ENCODE results near the gene BRD2. TPM values are rescaled to one million over a fixed set of nuclear protein-coding genes. Genes with fewer than 3 reads are reported as not detected.

Gene BRD2
- total and polyA plus RNA-seq, 2 of the 4 experiments (the other 2 are of a cell fraction): 99.5 to 144 TPM

GRCh38 chr6:32984622-32985389, 16.4 kb downstream of the BRD2 start:
- peaks cover 11% of the 10 kb centered on the region for H3K27me3 ChIP-seq (ENCODE audit: control insufficient read depth, insufficient read depth, low read length)
- H2AK5ac ChIP-seq (ENCODE audit: low read depth, low read length): no peak overlapping the region
- H2BK20ac ChIP-seq (ENCODE audit: low read depth, low read length): no peak overlapping the region
- H4K5ac ChIP-seq (ENCODE audit: low read depth, low read length): no peak overlapping the region
- no peak overlapping the region for H3K14ac ChIP-seq (replicated peaks; ENCODE audit: low read depth, low read length)
- H3K79me1 ChIP-seq (ENCODE audit: low read depth in 1 of 2, low read length in 2 of 2): peaks cover 8 to 16% of the 10 kb centered on the region in 2 experiments
- CTCF ChIA-PET: interaction anchor here (0.6 to 3.4 kb wide), 28 partner anchors 9 to 164 kb away, joined by 3 to 29 read pairs (median 4); partner anchors contain the start of gene HLA-DMA
- no peak overlapping the region for H2AFZ ChIP-seq (replicated peaks; ENCODE audit: low read length, poor library complexity)
- H3K9me1 ChIP-seq (ENCODE audit: insufficient read depth, low read length): peaks cover 5% of the 10 kb centered on the region; the same call in 1 of the 2 replicates
- H3K4me2 ChIP-seq (ENCODE audit: low read depth, low read length): no peak overlapping the region
- ATAC-seq (ENCODE audit: low read depth) (peak; percentile 75), DNase-seq (peak; percentile 79)
- in situ Hi-C loops (cut with MboI; ENCODE audit: low sequenced_read_pairs) (no loop called here), dilution Hi-C loops (cut with HindIII; ENCODE audit: low sequenced_read_pairs, unreplicated experiment) (no loop called here), intact Hi-C loops (cut with micrococcal nuclease) (loop anchor here (1.0 kb wide), 3 partner anchors 32 to 100 kb away; partner anchors contain the start of gene HLA-DMA)
- no peak overlapping the region for H3K4ac ChIP-seq (ENCODE audit: low read depth, low read length)
- 0 out of 2 replicates have a peak overlapping the region, but pooled peaks have one; percentile 4 for H3K23ac ChIP-seq (ENCODE audit: low read depth, low read length)
- WGBS, 2 experiments (ENCODE audit: extremely low coverage in 2 of 2, insufficient read length in 1 of 2): 50% methylated on average over 2 of the region's 9 CpGs; no CpG with 5 or more reads in 1 of the 2 experiments
- H3K9ac ChIP-seq (ENCODE audit: low read depth, low read length): no peak overlapping the region
- H2AK9ac ChIP-seq (replicated peaks; ENCODE audit: low read depth, low read length, poor library complexity): peak overlapping the region; percentile 37
- peaks cover 19% of the 10 kb centered on the region for H3K36me3 ChIP-seq (ENCODE audit: control insufficient read depth, insufficient read depth, low read length)
- no peaks in the 10 kb centered on the region for H3K4me1 ChIP-seq (ENCODE audit: control insufficient read depth, insufficient read depth, low read length)
- no peak overlapping the region for H2BK120ac ChIP-seq (ENCODE audit: low read depth, low read length)
- H3K4me3 ChIP-seq (ENCODE audit: insufficient read depth, low read depth, low read length): no peak overlapping the region
- H4K20me1 ChIP-seq (ENCODE audit: insufficient read depth, low read length): peaks cover 48% of the 10 kb centered on the region
- no peak overlapping the region for H3K18ac ChIP-seq (ENCODE audit: low read depth, low read length)
- no peak overlapping the region for H4K91ac ChIP-seq (ENCODE audit: insufficient read depth, low read depth, low read length)
- no peak overlapping the region for H2BK15ac ChIP-seq (ENCODE audit: low read depth, low read length)
- H3K9me3 ChIP-seq (ENCODE audit: control insufficient read depth, insufficient read depth, low read length): no peaks in the 10 kb centered on the region
- no peak overlapping the region for H3K56ac ChIP-seq (ENCODE audit: extremely low read depth, insufficient read depth, low read length)
- no TSS peak for BruUV-seq (replicated peaks)
- POLR2A ChIA-PET (ENCODE audit: unreplicated experiment): interaction anchor here (0.6 to 2.8 kb wide), 6 partner anchors 10 to 100 kb away, joined by 3 to 27 read pairs (median 4); no protein-coding TSS in a partner anchor
- no peak overlapping the region for H3K27ac ChIP-seq (ENCODE audit: insufficient read depth, low read length)
- H2BK5ac ChIP-seq (ENCODE audit: low read depth, low read length, poor library complexity, severe bottlenecking): no peak overlapping the region
- H4K8ac ChIP-seq (ENCODE audit: low read depth in 2 of 2, low read length in 2 of 2): no peak overlapping the region
- TF ChIP-seq RCOR1 (IDR thresholded peaks at IDR 0.05; ENCODE audit: insufficient replicate concordance, low read length) (no peak), MAFK (IDR thresholded peaks at IDR 0.05; ENCODE audit: low read depth, low read length) (no peak), NFE2L2 (IDR thresholded peaks at IDR 0.05; ENCODE audit: low read depth, low read length) (no peak), RFX5 (IDR thresholded peaks at IDR 0.05; ENCODE audit: low read depth, low read length) (no peak), RAD21 (IDR thresholded peaks at IDR 0.05; ENCODE audit: low read length) (peak; percentile 97), USF2 (IDR thresholded peaks at IDR 0.05; ENCODE audit: low read depth, low read length) (no peak), MAZ (IDR thresholded peaks at IDR 0.05; ENCODE audit: borderline replicate concordance, low read depth, low read length) (peak; percentile 28; the same call in 1 of the 2 replicates), CHD1 (IDR thresholded peaks at IDR 0.05; ENCODE audit: low read depth, low read length) (no peak), FOS (IDR thresholded peaks at IDR 0.05; ENCODE audit: low read depth, low read length) (no peak), CEBPB (IDR thresholded peaks at IDR 0.05; ENCODE audit: low read depth, low read length) (no peak), ELK1 (IDR thresholded peaks at IDR 0.05; ENCODE audit: borderline replicate concordance, low read depth, low read length) (no peak), CTCF (conservative IDR thresholded peaks at IDR 0.05; ENCODE audit: low read depth, low read length) (peak; percentile 93), SMC3 (IDR thresholded peaks at IDR 0.05; ENCODE audit: low read depth, low read length) (peak; percentile 92), POLR2A (IDR thresholded peaks at IDR 0.05; ENCODE audit: low read depth, low read length) (no peak)
